SIG-M5 treated with dmso at 0.1 percent for 504 hours (cell line): ENCODE measurements around the gene TAF11L9.
"Not testable (repeated sequence)": the region's sequence is repeated elsewhere in the genome, so short reads cannot be mapped to it uniquely, and the experiment has no call there.

Experiments used
- DNase-seq: peaks from one replicate; lab custom pipeline; 2025; ENCODE audit not compliant: unreplicated experiment; lab: John Stamatoyannopoulos, UW

Gene TAF11L9

DNA sequence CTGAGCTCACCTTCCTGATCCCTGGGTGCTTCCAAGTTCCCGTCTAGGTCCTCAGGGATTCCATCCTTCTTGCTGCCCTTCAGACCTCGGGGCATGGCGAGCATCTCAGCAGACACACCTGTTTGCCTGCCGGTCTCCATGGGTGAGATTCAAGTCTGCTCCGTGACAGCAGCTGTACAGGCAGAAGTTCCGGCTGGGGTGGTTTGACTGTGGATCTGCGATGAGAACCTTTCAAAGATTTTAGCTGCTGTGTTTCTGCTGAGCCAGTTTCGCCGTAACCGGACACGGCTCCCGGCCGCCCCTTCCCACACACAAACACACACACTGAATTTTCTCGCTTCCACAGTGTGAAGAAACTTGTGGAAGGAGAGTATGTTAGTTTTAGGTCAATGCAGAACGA is at the start of gene TAF11L9:
TSS of gene TAF11L9 (minus strand) at position 140 of the 400 bp plus-strand sequence.
- not testable (repeated sequence) for DNase-seq

DNA sequence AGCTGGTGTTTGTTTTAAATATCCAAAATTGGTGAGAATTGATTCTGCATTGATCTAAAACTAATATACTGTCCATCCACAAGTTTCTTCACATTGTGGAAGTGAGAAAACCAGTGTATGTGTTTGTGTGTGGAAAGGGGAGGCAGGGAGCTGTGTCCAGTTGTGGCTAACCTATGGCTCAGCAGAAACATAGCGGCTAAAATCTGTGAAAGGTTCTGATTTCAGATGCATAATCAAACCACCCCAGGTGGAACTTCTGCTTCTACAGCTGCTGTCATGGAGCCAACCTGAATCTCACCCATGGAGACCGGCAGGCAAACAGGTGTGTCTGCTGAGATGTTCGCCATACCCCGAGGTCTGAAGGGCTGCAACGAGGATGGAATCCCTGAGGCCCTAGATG is 40.0 kb upstream of the TAF11L9 start, which contains the start of gene TAF11L14:
TSS of gene TAF11L14 (plus strand) at position 301 of the 400 bp plus-strand sequence.
- no peak for DNase-seq

DNA sequence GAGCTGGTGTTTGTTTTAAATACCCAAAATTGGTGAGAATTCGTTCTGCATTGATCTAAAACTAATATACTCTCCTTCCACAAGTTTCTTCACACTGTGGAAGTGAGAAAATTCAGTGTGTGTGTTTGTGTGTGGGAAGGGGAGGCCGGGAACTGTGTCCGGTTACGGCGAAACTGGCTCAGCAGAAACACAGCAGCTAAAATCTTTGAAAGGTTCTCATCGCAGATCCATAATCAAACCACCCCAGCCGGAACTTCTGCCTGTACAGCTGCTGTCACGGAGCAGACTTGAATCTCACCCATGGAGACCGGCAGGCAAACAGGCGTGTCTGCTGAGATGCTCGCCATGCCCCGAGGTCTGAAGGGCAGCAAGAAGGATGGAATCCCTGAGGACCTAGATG is 37.6 kb upstream of the TAF11L9 start, which contains the start of gene TAF11L13:
TSS of gene TAF11L13 (plus strand) at position 301 of the 400 bp plus-strand sequence.
- DNase-seq: not testable (repeated sequence)

- DNase-seq: no peak
Measured at GRCh38 chr5:17625686-17626085, 31.5 kb upstream of the TAF11L9 start.

DNA sequence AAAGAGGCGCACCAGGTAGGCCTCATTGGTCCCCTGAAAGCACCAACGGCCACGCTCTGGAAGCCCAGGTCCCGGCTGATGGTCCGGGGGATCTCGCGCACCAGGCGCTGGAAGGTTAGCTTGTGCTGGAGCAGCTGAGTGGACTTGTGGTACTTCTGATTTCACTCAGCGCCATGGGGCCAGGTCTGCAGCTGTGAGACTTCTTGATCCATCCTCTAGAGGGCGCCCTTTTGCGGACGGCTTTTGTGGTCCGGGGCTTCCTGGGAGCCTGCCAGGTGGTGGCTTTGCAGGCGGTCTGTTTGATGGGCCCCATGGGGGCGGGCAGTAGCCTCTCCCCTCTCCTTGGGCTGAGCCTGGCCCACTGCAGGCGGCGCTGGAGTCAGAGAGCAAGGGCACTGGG is 26.4 kb upstream of the TAF11L9 start:
- DNase-seq: no peak

DNA sequence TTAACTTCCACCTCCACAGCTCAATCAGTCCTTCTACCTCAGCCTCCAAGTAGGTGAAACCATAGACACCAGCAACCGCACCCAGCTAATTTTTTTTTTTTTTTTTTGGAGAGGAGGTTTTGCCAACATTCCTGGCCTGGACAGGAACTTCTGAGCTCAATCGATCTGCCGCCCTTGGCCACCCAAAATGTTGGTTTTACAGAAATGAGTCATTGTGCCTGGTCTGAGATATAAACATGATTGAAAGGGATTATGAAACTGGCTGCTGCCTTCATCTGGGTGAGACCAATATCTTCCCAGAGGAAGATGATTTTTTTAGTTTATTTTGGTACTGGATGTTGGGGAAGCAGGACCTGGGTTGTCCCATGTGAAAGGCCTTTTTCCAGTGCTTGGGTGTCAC is 25.2 kb upstream of the TAF11L9 start:
- no peak for DNase-seq

GRCh38 chr5:17614872-17615605 is 20.8 kb upstream of the TAF11L9 start:
- no peak for DNase-seq

- not testable (repeated sequence) for DNase-seq
Measured at GRCh38 chr5:17610092-17610491, 15.9 kb upstream of the TAF11L9 start, which contains the start of gene TAF11L12. TSS of gene TAF11L12 (plus strand) at chr5:17610392.

GRCh38 chr5:17607461-17607860 is 13.3 kb upstream of the TAF11L9 start:
- not testable (repeated sequence) for DNase-seq

- no peak for DNase-seq
Measured at GRCh38 chr5:17604951-17605350, 10.8 kb upstream of the TAF11L9 start.

DNA sequence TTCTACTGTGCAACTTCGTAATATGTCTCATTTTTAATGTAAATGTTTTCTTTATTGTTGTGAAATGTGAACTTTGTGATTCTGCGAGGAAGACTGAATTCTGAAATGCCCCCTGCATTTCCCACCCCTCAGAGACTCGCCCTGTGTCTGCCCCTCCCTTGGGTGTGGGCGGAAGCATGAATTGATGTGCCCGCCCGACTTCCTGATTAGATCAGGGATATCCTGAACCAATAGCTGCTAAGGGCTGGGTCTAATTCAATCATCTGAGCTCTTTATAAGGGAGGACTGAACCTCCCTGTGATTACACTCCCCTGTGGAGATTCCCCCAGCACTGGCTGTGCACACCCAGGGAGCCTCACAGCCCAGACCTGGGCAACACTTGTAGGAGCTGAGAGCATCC is 9.7 kb upstream of the TAF11L9 start, which contains the start of gene TAF11L11:
TSS of gene TAF11L11 (plus strand) at position 304 of the 400 bp plus-strand sequence.
- not testable (repeated sequence) for DNase-seq

DNA sequence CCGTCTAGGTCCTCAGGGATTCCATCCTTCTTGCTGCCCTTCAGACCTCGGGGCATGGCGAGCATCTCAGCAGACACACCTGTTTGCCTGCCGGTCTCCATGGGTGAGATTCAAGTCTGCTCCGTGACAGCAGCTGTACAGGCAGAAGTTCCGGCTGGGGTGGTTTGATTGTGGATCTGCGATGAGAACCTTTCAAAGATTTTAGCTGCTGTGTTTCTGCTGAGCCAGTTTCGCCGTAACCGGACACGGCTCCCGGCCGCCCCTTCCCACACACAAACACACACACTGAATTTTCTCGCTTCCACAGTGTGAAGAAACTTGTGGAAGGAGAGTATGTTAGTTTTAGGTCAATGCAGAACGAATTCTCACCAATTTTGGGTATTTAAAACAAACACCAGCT is 3.5 kb upstream of the TAF11L9 start, which contains the start of gene TAF11L10:
TSS of gene TAF11L10 (minus strand) at position 101 of the 400 bp plus-strand sequence.
- not testable (repeated sequence) for DNase-seq

DNA sequence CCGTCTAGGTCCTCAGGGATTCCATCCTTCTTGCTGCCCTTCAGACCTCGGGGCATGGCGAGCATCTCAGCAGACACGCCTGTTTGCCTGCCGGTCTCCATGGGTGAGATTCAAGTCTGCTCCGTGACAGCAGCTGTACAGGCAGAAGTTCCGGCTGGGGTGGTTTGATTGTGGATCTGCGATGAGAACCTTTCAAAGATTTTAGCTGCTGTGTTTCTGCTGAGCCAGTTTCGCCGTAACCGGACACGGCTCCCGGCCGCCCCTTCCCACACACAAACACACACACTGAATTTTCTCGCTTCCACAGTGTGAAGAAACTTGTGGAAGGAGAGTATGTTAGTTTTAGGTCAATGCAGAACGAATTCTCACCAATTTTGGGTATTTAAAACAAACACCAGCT is 3.3 kb downstream of the TAF11L9 start, which contains the start of gene TAF11L8:
TSS of gene TAF11L8 (minus strand) at position 101 of the 400 bp plus-strand sequence.
- DNase-seq: not testable (repeated sequence)

DNA sequence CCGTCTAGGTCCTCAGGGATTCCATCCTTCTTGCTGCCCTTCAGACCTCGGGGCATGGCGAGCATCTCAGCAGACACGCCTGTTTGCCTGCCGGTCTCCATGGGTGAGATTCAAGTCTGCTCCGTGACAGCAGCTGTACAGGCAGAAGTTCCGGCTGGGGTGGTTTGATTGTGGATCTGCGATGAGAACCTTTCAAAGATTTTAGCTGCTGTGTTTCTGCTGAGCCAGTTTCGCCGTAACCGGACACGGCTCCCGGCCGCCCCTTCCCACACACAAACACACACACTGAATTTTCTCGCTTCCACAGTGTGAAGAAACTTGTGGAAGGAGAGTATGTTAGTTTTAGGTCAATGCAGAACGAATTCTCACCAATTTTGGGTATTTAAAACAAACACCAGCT is 8.5 kb downstream of the TAF11L9 start, which contains the start of gene TAF11L7:
TSS of gene TAF11L7 (minus strand) at position 101 of the 400 bp plus-strand sequence.
- not testable (repeated sequence) for DNase-seq
